Suprapubic skin (tissue), 4 donors: ENCODE measurements around the gene PITPNM3.

ENCODE experiments used
- CTCF ChIP-seq, 2 donors: fragments of 200-600 bp in 1 of 2; fragments of 450-650 bp in 1 of 2; sonication (generic) in 1 of 2; IDR thresholded peaks; one replicate each; pipeline ENCODE4 v1.5.1; 2016 to 2019; ENCODE audit warnings: antibody characterized with exemption in 2 of 2, mild to moderate bottlenecking in 1 of 2, moderate library complexity in 1 of 2
- POLR2A ChIP-seq, 2 donors: fragments of 450-650 bp; IDR thresholded peaks; one replicate each; pipeline ENCODE4 v1.6.1; 2017; ENCODE audit warnings: antibody characterized with exemption in 2 of 2, mild to moderate bottlenecking in 2 of 2, moderate library complexity in 2 of 2
- POLR2AphosphoS5 ChIP-seq, 3 donors: sonication (generic); formaldehyde crosslinking; IDR thresholded peaks; one replicate each; pipeline ENCODE4 v1.6.1; 2017; ENCODE audit warnings: antibody characterized with exemption in 3 of 3

- no peak for TF ChIP-seq POLR2A (IDR thresholded peaks at IDR 0.05)
- no peak for TF ChIP-seq POLR2AphosphoS5 (IDR thresholded peaks at IDR 0.05)
- TF ChIP-seq CTCF (IDR thresholded peaks at IDR 0.05) = no peak
Measured at GRCh38 chr17:6509921-6510320, 46.4 kb downstream of the PITPNM3 start.
